ENCODE results near the gene CERKL.

Gene CERKL

GRCh38 chr2:181677912-181678586, 21.1 kb upstream of the CERKL start:
- DNase-seq, result peak; percentile 55

GRCh38 chr2:181675254-181675653, 18.3 kb upstream of the CERKL start:
- DNase-seq, result no peak

- no peak for DNase-seq
Measured at GRCh38 chr2:181674461-181674860, 17.6 kb upstream of the CERKL start.

GRCh38 chr2:181673173-181673572, 16.3 kb upstream of the CERKL start:
- no peak for DNase-seq

- DNase-seq, result no peak
Measured at GRCh38 chr2:181672255-181673008, 15.5 kb upstream of the CERKL start.

- no peak for DNase-seq
Measured at GRCh38 chr2:181670632-181671031, 13.7 kb upstream of the CERKL start.

GRCh38 chr2:181667234-181667633, 10.3 kb upstream of the CERKL start:
- DNase-seq, result no peak

GRCh38 chr2:181662287-181662686, 5.4 kb upstream of the CERKL start:
- no peak for DNase-seq

- DNase-seq, result no peak
Measured at GRCh38 chr2:181660181-181660580, 3.3 kb upstream of the CERKL start.

- DNase-seq, result no peak
Measured at GRCh38 chr2:181658444-181658843, 1.5 kb upstream of the CERKL start.

- DNase-seq, result no peak
Measured at GRCh38 chr2:181657379-181657778, 474 bp upstream of the CERKL start.

GRCh38 chr2:181655519-181655918, 1.4 kb downstream of the CERKL start:
- DNase-seq, result no peak

- no peak for DNase-seq
Measured at GRCh38 chr2:181649436-181649979, 7.4 kb downstream of the CERKL start.

- DNase-seq, result no peak
Measured at GRCh38 chr2:181648478-181649155, 8.3 kb downstream of the CERKL start.

GRCh38 chr2:181646415-181646987, 10.4 kb downstream of the CERKL start:
- no peak for DNase-seq

- DNase-seq, result no peak
Measured at GRCh38 chr2:181643151-181643550, 13.8 kb downstream of the CERKL start.

GRCh38 chr2:181642086-181642485, 14.8 kb downstream of the CERKL start:
- DNase-seq, result peak; percentile 29

- no peak for DNase-seq
Measured at GRCh38 chr2:181639686-181640085, 17.2 kb downstream of the CERKL start.

- DNase-seq, result no peak
Measured at GRCh38 chr2:181632733-181633401, 24.0 kb downstream of the CERKL start.

GRCh38 chr2:181628590-181629585, 28.0 kb downstream of the CERKL start:
- no peak for DNase-seq

GRCh38 chr2:181627545-181627944, 29.4 kb downstream of the CERKL start:
- DNase-seq, result peak; percentile 55

Measured in EL (cell line).